HG03280 (cell line): ENCODE measurements around the gene GRHL1.
"Not testable (repeated sequence)": the region's sequence is repeated elsewhere in the genome, so short reads cannot be mapped to it uniquely, and the experiment has no call there.

ENCODE experiments used
- ATAC-seq: cut with Tn5 transposase; IDR thresholded peaks from one replicate; pipeline ENCODE4 v1.9.1; 2021; ENCODE audit warnings: mild to moderate bottlenecking, moderate library complexity; ENCODE audit not compliant: unreplicated experiment

The GRHL1 gene

GRCh38 chr2:10007921-10008808 is 56.7 kb downstream of the GRHL1 start:
- ATAC-seq, result no peak

DNA sequence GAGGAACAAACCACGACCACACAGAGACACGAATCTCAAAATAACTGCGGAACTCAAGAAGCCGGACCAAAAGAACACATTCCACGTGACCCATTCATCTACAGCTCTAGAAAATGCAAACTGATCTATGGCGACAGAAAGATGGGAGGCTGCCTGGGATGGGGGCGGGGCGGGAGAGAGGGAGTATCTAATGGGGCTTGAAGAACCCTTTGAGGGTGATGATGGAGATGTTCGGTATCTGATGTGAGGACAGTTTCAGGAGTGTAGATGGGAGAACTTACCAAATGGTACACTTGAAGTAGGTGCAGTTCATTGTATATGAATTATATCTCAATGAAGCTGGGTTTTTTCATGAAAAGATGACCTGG is 57.3 kb downstream of the GRHL1 start:
- ATAC-seq, result no peak

GRCh38 chr2:10009271-10009810 is 57.8 kb downstream of the GRHL1 start:
- ATAC-seq, result no peak

- ATAC-seq, result no peak
Measured at GRCh38 chr2:10009811-10010781, 58.6 kb downstream of the GRHL1 start.

GRCh38 chr2:10010861-10011605 is 59.5 kb downstream of the GRHL1 start:
- not testable (repeated sequence) for ATAC-seq

GRCh38 chr2:10011606-10012325 is 60.3 kb downstream of the GRHL1 start:
- ATAC-seq, result not testable (repeated sequence)

DNA sequence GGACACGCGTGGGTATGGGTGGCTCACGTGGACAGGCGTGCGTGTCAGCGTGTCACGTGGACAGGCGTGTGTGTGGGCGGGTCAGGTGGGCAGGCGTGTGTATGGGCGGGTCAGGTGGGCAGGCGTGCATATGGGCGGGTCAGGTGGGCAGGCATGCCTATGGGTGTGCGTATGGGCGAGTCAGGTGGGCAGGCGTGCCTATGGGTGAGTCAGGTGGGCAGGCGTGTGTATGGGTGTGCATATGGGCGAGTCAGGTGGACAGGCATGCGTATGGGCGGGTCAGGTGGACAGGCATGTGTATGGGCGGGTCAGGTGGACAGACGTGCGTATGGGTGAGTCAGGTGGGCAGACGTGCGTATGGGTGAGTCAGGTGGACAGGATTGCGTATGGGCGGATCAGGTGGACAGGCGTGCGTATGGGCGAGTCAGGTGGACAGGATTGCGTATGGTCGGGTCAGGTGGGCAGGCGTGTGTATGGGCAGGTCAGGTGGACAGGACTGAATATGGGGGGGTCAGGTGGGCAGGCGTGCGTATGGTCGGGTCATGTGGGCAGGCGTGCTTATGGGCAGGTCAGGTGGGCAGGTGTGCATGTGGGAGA is 61.0 kb downstream of the GRHL1 start:
- ATAC-seq, result not testable (repeated sequence)

DNA sequence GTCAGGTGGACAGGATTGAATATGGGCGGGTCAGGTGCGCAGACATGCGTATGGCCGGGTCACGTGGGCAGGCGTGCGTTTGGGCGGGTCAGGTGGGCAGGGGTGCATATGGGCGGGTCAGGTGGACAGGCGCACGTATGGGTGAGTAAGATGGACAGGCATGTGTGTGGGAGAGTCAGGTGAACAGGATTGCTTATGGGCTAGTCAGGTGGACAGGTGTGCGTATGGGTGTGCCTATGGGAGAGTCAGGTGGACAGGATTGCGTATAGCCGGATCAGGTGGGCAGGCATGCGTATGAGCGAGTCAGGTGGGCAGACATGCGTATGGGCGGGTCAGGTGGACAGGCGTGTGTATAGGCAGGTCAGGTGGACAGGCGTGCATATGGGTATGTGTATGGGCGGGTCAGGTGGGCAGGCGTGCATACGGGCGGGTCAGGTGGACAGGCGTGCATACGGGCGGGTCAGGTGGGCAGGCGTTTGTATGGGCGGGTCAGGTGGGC is 61.5 kb downstream of the GRHL1 start:
- no peak for ATAC-seq

DNA sequence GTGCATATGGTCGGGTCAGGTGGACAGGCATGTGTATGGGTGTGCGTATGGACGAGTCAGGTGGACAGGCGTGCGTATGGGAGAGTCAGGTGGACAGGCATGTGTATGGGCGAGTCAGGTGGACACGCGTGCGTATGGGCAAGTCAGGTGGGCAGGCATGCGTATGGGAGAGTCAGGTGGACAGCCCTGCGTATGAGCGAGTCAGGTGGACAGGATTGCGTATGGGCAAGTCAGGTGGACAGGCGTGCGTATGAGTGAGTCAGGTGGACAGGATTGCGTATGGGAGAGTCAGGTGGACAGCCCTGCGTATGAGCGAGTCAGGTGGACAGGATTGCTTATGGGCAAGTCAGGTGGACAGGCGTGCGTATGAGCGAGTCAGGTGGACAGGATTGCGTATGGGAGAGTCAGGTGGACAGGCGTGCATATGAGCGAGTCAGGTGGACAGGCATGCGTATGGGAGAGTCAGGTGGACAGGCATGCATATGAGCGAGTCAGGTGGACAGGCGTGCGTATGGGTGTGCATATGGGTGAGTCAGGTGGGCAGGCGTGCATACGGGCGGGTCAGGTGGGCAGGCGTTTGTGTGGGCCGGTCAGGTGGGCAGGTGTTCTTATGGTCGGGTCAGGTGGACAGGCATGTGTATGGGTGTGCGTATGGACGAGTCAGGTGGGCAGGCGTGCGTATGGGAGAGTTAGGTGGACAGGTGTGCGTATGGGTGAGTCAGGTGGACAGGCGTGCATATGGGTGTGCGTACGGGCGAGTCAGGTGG is 62.3 kb downstream of the GRHL1 start:
- ATAC-seq, result not testable (repeated sequence)

GRCh38 chr2:10014418-10015190 is 63.1 kb downstream of the GRHL1 start:
- ATAC-seq, result no peak

DNA sequence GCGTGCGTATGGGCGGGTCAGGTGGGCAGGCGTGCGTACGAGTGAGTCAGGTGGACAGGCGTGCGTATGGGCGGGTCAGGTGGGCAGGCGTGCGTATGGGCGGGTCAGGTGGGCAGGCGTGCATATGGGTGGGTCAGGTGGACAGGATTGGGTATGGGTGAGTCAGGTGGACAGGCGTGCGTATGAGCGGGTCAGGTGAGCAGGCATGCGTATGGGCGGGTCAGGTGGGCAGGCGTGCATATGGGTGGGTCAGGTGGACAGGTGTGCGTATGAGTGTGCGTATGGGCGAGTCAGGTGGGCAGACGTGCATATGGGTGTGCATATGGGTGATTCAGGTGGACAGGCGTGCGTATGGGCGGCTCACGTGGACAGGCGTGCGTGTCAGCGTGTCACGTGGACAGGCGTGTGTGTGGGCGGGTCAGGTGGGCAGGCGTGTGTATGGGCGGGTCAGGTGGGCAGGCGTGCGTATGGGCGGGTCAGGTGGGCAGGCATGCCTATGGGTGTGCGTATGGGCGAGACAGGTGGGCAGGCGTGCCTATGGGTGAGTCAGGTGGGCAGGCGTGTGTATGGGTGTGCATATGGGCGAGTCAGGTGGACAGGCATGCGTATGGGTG is 64.0 kb downstream of the GRHL1 start:
- not testable (repeated sequence) for ATAC-seq

DNA sequence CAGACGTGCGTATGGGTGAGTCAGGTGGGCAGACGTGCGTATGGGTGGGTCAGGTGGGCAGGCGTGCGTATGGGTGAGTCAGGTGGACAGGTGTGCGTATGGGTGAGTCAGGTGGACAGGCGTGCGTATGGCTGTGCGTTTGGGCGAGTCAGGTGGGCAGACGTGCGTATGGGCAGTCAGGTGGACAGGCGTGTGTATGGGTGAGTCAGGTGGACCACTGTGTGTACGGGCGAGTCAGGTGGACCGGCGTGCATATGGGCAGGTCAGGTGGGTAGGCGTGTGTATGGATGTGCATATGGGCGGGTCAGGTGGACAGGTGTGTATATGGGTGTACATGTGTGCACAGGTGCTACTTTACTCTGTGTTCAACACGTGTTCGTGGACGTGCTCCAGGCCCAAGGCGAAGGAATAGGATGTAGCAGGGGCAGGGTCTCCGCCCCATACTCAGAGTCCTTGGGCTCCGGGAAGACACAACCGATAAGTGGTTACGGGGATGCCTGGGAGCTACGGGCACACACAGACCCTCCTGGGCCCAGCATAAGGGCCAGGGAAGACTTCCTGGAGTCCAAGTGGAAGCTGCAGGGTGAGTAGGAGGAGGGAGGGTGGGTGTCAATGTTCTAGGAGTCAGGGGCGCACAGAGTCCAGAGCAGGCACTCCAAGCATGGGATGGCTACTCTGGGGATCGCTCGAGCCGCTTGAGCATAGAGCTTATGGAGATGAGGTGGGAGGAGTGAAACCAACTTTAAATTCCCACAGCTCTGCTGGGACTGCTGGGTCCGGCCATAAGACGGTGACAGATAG is 64.7 kb downstream of the GRHL1 start:
- ATAC-seq, result no peak

DNA sequence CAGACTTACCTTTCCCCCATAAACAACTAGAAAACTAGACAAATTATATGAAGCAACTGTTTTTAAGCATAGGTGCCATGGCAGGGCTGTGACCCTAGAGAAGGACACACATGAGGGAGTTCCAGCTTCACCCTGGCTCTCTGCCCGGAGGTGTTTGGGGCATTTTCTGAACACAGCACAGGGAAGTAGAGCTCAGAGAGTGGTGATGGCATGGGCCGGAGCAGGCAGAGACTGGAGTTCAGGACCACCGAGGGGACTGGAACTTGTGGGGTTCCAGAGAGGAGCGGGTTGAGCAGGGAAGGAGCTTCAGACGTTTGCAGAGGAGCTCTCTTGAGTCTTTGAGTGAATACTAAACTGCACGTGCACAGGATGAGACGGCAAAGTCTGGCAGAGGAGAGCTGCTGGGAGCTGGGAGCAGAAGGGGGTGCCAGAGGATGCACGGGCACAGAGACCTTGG is 65.3 kb downstream of the GRHL1 start:
- no peak for ATAC-seq

DNA sequence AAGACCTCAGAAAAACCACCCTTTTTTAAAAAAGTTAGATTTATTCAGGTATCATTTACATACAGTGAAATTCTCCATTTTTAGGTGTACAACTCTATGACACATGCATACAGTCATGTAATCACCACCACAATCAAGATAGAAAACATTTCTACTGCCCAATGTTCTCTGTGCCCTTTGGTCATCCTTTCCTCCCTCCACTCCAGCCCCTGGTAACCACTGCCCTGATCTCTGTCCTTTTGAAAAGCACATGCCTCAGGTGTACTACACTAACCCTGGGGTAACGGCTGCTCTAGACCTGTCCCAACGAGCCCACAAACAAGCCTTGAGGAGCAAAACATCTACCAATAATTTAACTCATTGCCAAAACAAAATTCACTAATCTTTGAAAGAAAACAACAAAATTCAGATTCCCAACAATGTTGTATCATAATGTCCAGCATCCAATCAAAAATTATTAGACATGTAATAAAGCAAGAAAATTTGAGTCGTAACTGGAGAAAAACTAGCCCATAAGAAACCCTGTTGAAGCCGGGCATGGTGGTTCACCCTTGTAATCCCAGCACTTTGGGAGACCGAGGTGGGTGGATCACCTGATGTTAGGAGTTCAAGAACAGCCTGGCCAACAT is 65.9 kb downstream of the GRHL1 start:
- no peak for ATAC-seq

DNA sequence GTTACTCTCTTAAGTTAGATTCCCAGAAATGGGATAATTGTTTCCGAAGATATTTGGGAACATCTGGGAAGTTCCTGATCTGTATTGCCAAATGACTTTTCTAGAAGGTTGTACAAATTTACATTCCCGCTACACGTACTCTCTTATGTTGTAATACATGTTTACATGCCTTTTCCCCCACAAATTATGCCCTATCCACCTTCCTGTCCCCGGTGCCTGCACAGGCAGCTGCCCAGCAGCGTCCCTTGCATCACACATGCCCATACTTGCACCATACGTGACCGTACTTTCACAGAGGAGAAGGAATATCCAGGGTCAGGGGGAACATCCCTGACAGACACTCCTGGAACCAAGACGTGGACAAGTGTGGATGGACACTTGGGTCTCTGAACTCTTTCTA is 67.7 kb downstream of the GRHL1 start:
- no peak for ATAC-seq
